GM10266 (cell line): ENCODE results near the gene RASA3.

ENCODE experiments used
- DNase-seq: peaks from one replicate; pipeline ENCODE4 v3.0.0; 2012; ENCODE audit errors: extremely low spot score
- TF ChIP-seq, protein P1 (sequence below): IDR thresholded peaks from 2 replicates; pipeline ENCODE4 v1.5.1; 2012; ENCODE audit warnings: mild to moderate bottlenecking, low read depth; ENCODE audit not compliant: control insufficient read depth, insufficient read depth; ENCODE audit errors: missing control alignments

RASA3 gene

DNA sequence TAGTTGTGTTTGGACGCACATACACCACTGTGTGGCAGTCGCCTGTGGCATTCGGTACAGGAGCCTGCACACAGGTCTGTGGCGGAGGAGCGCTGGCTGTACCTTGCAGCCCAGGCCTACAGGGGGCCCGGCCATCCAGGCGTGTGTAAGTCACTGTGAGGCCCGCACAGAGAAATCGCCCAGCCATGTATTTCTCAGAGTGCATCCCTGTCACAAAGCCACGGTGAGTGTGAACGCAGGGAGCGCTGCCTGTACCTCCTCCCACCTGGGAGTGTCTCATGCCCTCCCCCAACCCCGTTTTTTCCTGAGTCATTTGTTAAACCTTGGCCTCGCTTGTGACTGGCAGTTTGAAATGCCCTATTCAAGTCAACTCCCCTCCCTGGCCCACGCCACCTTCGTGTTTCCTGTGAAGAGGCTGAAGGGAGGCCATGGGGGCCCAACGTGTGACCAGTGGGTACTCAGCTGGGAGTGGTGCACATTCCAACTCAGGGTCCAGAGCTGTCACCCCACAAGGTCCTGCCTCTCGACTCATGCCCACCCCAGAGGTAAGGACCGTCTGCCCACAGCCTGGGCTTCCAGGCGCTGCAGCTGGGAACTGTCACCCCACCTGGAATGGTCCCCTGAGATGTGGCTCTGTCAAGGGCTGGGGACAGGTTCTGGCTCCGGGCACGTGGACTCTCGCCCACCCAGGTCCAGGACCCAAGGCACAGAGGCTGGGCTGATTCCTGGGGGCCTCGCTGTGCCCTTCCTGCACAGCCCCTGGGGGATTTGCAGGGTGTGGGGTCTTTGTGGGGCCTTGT lies 11.6 kb upstream of the RASA3 start:
- TF ChIP-seq, protein P1, sequence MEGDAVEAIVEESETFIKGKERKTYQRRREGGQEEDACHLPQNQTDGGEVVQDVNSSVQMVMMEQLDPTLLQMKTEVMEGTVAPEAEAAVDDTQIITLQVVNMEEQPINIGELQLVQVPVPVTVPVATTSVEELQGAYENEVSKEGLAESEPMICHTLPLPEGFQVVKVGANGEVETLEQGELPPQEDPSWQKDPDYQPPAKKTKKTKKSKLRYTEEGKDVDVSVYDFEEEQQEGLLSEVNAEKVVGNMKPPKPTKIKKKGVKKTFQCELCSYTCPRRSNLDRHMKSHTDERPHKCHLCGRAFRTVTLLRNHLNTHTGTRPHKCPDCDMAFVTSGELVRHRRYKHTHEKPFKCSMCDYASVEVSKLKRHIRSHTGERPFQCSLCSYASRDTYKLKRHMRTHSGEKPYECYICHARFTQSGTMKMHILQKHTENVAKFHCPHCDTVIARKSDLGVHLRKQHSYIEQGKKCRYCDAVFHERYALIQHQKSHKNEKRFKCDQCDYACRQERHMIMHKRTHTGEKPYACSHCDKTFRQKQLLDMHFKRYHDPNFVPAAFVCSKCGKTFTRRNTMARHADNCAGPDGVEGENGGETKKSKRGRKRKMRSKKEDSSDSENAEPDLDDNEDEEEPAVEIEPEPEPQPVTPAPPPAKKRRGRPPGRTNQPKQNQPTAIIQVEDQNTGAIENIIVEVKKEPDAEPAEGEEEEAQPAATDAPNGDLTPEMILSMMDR, result peak; percentile 35
- DNase-seq, result no peak

DNA sequence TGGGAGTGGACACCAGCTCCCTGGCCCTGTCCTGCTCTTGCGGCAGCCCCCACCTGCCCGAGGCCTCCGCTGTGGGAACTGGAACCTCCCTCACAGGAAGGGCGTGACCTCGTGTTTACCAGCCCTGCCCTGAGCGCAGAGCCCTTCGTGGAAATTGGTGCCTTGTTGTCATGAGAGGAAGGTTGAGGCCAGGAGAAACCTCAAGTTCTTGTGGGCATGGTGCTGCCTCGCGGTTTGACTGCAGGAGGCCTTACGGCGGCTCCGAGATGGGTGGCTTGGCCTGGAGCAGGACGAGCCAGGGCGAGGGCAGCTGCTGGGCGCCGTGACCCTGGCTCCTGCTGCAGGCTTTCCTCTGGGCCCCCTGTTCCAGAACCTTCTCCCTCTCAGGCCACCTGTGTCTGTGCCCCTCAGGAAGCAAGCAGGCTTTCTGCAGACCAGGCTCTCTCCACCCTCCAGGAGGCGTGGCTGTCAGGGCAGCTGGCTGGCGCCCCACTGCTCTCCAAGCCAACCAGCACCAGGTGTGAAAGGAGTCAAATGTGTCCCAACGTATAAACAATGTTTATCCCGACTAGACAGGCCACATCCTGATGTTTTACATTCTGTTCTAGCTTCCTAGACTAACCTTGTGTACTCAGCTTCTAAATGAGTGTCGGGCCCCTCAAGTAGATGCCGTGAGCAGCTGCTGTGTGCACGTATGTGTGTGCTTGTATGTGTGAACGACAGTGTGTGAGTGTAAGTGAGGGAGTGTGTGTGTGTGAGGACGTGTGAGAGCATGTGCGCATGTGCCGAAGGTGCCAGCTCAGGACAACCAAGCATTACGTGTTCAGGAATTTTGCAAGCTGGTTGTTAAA lies 10.4 kb upstream of the RASA3 start:
- DNase-seq, result no peak
- TF ChIP-seq, protein P1, result no peak

DNA sequence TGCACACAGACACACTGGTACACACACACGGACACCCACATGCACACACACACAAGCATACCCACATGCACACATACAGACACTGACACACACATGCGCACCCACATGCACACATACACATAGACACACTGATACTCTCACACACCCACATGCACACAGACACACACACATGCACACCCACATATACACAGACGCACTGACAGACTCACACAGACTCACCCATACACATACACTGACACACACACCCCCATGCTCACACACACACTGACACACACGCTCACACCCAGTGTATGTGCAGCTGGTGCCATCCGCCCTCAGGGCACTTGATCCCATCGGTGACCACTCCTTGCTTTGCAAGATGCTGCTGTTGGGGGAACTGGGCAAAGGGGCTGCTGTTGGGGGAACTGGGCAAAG lies 9.7 kb upstream of the RASA3 start:
- TF ChIP-seq, protein P1, result no peak
- no peak for DNase-seq

DNA sequence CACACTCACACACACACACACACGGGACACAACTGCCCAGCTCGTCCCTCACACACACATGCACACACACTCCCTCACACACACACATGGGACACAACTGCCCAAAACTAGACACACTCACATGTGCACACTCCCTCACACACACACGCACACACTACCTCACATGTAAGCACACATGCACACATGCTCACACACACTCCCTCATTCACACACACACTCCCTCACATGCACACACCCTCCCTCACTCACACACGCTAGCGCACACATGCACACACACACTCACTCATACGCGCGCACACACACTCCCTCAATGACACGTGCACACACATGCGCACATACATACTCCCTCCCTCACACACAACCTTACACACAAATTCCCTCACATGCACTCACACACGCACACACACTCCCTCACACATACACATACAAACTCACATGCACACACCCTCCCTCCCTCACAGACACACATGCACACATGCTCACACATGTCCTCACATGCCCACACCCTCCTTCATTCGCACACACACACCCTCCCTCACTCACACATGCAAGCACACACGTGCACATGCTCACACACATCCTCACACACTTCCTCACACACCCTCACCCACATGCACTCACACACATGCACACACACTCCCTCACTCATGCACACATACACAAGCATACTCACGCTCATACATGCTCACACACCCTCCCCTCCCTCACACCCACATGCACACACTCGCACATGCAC lies 9.0 kb upstream of the RASA3 start:
- TF ChIP-seq, protein P1, result no peak
- no peak for DNase-seq

DNA sequence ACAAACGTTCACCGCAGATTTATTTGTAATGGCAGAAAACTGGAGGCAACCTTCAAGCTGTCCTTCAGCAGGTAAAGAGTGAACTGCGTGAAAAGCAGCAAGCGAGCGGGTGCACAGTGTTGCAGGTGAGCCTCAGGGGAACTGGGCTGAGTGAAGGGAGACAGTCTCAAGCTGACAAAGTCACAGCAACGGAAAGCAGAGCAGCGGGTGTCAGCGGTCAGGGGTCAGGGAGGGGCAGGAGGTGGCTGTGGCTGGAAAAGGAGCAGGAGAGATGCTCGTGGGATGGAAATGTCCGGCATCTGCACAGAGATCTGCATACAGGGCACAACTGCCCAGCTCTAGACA lies 8.5 kb upstream of the RASA3 start:
- no peak for DNase-seq
- TF ChIP-seq, protein P1, result no peak

GRCh38 chr13:114140131-114140905 lies 7.9 kb upstream of the RASA3 start:
- DNase-seq, result no peak
- TF ChIP-seq, protein P1, result no peak
